ENCODE results near the gene SLAMF1.

SLAMF1 gene

DNA sequence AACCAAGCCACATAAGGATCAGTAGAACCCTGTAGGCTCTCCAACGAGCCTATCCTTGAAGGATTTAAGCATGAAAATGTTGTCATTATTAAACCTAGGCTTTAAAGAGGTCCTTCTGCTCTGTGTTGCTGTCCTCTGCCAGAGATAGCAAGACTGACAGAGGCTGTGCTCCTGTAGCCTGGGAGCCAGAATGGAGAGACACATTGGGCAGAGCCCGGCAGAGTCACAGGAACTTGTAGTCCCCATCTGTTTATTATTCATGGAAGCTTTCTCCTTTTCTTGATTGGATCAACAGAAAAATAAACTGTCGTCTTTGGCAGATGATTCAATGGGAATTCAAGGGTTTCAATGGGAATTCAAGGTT is 19.2 kb upstream of the SLAMF1 start:
- no peak overlapping the region for H3K4me3 ChIP-seq (ENCODE audit: low read depth, low read length)
- TF ChIP-seq, protein P1, sequence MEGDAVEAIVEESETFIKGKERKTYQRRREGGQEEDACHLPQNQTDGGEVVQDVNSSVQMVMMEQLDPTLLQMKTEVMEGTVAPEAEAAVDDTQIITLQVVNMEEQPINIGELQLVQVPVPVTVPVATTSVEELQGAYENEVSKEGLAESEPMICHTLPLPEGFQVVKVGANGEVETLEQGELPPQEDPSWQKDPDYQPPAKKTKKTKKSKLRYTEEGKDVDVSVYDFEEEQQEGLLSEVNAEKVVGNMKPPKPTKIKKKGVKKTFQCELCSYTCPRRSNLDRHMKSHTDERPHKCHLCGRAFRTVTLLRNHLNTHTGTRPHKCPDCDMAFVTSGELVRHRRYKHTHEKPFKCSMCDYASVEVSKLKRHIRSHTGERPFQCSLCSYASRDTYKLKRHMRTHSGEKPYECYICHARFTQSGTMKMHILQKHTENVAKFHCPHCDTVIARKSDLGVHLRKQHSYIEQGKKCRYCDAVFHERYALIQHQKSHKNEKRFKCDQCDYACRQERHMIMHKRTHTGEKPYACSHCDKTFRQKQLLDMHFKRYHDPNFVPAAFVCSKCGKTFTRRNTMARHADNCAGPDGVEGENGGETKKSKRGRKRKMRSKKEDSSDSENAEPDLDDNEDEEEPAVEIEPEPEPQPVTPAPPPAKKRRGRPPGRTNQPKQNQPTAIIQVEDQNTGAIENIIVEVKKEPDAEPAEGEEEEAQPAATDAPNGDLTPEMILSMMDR (IDR thresholded peaks at IDR 0.05; ENCODE audit: low read depth, low read length, missing control alignments), result no peak
- no peak for DNase-seq (ENCODE audit: low read depth)
- in situ Hi-C loops (cut with HindIII; ENCODE audit: low sequenced_read_pairs), result no loop called here

DNA sequence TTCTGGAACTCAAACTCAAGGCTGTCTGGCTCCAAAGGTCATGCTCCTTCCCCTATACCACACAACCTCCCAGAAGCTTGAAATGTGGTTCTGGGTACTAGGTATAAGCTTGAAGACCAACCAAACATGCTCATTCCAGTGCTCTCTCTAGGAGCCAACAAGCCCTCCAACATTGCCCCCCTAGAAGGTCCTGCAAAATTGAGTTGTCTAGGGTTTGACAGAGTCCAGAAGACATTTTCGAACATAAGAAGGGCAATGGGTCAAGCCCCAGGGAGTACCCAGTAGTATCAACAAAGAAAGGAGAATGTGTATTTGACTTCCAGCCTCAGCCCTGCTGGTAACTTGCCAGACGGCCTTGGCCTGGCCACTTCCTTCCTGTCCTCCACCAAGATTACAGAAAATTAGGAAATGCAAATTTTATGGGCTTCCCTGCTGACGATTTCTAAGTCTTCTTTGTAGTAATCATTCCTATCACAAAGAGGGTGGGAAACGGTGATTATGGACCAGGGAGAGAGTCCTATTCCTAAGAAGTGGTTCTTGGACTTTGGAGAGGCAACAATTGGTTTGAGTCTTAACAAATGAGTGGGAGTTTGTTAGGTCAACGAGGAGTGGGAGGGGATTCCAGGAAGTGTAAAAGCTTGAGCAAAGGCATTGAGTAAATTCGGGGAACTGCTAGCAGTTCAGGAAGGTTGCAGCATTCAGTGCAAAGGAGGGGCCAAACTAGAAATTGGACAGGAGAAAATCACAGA is 18.7 kb upstream of the SLAMF1 start:
- in situ Hi-C loops (cut with HindIII; ENCODE audit: low sequenced_read_pairs), result no loop called here
- DNase-seq (ENCODE audit: low read depth), result no peak
- TF ChIP-seq, protein P1 (IDR thresholded peaks at IDR 0.05; ENCODE audit: low read depth, low read length, missing control alignments), result no peak
- no peak overlapping the region for H3K4me3 ChIP-seq (ENCODE audit: low read depth, low read length)

DNA sequence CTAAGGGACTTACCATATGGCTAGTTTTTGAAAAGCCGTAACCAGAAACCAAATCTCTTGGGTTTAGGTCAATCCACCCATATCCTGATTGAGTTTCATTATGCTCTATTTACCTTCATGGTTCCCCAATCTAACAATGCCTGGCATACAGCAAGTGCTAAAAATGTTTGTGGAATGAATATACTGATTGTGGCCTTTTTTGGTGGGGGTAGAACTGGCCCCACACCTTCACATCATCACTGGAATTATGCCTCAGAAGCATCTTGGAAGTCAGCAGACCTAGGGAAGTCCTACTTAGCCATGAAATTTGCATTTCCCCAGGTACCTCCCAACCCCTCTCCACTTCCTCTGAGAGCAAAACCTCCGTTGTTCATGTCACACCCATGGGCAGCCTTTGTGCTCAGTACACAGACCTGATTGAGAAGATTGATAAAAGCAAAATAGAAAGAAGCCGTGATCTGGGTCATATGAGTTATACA is 17.8 kb upstream of the SLAMF1 start:
- DNase-seq (ENCODE audit: low read depth), result no peak
- TF ChIP-seq, protein P1 (IDR thresholded peaks at IDR 0.05; ENCODE audit: low read depth, low read length, missing control alignments), result no peak
- in situ Hi-C loops (cut with HindIII; ENCODE audit: low sequenced_read_pairs), result no loop called here
- no peak overlapping the region for H3K4me3 ChIP-seq (ENCODE audit: low read depth, low read length)

DNA sequence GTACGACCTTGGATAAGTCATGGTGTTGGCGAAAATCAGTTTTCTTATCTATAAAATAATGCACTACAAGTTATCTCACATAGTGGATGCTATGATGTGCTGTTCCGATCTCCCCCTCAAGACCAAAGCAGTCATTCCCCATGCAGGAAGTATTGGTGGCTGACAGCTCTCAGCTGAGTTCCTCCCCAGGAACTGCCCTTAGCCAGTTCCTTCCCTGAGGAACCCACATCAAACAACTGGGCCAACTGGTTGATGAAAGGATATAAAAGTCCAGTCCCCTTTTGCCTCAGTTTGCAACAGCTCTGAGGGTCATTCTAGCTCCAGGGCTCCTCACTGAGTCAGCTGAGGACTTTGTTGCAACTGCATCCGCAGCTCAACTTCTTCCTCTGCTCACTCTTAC is 16.1 kb upstream of the SLAMF1 start:
- no peak for DNase-seq (ENCODE audit: low read depth)

DNA sequence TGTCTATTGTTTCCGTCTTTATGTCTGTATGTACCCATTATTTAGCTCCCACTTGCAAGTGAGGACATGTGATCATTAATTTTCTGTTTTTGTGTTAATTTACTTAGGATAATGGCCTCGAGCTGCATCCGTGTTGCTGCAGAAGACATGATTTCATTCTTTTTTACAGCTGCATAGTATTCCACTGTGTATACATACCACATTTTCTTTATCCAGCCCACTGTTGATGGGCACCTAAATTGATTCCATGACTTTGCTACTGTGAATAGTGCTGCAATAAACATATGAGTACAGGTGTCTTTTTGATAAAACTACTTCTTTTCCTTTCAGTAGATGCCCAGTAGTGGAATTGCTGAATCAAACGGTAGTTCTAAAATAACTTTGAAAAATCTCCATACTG is 12.7 kb upstream of the SLAMF1 start:
- in situ Hi-C loops (cut with HindIII; ENCODE audit: low sequenced_read_pairs), result no loop called here
- no peak overlapping the region for H3K4me3 ChIP-seq (ENCODE audit: low read depth, low read length)
- TF ChIP-seq, protein P1 (IDR thresholded peaks at IDR 0.05; ENCODE audit: low read depth, low read length, missing control alignments), result no peak

More for the DNA sequence above, 16.1 kb upstream of the SLAMF1 start:
- no peak overlapping the region for H3K4me3 ChIP-seq (ENCODE audit: low read depth, low read length)
- in situ Hi-C loops (cut with HindIII; ENCODE audit: low sequenced_read_pairs), result no loop called here
- TF ChIP-seq, protein P1 (IDR thresholded peaks at IDR 0.05; ENCODE audit: low read depth, low read length, missing control alignments), result no peak

DNA sequence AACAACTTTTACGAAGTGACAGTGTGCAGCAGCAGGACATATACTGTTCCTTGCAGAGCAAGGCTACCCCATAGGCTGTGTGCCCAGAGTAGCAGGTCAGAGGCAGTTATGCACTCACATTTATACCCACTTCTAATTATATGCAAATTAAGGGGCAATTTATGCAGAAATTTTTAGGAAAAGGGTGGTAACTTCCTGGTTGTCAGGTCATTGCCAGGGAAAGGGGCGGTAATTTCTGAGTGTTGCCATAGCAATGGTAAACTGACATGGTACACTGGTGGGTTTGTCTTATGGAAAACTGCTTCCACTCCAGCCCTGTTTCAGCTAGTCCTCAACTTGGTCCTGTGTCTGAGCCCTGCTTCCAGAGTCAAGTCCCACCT is 12.0 kb upstream of the SLAMF1 start:
- in situ Hi-C loops (cut with HindIII; ENCODE audit: low sequenced_read_pairs), result no loop called here
- no peak for DNase-seq (ENCODE audit: low read depth)
- TF ChIP-seq, protein P1 (IDR thresholded peaks at IDR 0.05; ENCODE audit: low read depth, low read length, missing control alignments), result no peak
- H3K4me3 ChIP-seq (ENCODE audit: low read depth, low read length), result no peak overlapping the region

More for the DNA sequence above, 12.7 kb upstream of the SLAMF1 start:
- DNase-seq (ENCODE audit: low read depth), result no peak

All from astrocyte of the cerebellum (primary cell).